ENCODE measurements around the gene SORT1.

- TF ChIP-seq CTCF (IDR thresholded peaks at IDR 0.05; ENCODE audit: insufficient read depth, low read length, poor library complexity, severe bottlenecking), result no peak
- TF ChIP-seq EZH2phosphoT487 (conservative IDR thresholded peaks at IDR 0.05; ENCODE audit: low read length), result no peak
Measured at GRCh38 chr1:109269981-109270622, 127.6 kb downstream of the SORT1 start.

All from SU-DHL-6 (cell line).